Lower leg skin (tissue), 3 donors: ENCODE data around the gene UBR7.

Experiments used
- CTCF ChIP-seq, 3 donors: fragments of 450-650 bp; IDR thresholded peaks; one replicate each; pipeline ENCODE4 v1.5.1; 2016; ENCODE audit warnings: antibody characterized with exemption in 3 of 3, mild to moderate bottlenecking in 3 of 3, moderate library complexity in 2 of 3
- POLR2A ChIP-seq, 2 donors: fragments of 450-650 bp; IDR thresholded peaks; one replicate each; pipeline ENCODE4 v1.6.1; 2016 to 2017; ENCODE audit warnings: antibody characterized with exemption in 2 of 2, mild to moderate bottlenecking in 1 of 2, moderate library complexity in 1 of 2

DNA sequence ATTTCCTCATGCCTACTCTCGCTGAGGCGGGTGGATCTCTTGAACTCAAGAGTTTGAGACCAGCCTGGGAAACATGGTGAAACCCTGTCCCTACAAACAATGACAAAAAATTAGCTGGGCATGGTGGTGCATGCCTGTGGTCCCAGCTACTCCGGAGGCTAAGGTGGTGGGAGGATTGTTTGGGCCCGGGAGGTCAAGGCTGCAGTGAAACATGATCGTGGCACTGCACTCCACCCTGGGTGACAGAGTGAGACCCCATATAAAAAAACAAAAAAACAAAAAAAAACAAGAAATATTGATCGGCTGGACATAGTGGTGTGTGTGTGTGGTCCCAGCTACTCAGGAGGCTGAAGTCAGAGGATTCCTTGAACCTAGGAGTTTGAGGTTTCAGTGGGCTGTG lies 31.6 kb upstream of the UBR7 start:
- TF ChIP-seq CTCF (IDR thresholded peaks at IDR 0.05) (no peak), POLR2A (IDR thresholded peaks at IDR 0.05) (no peak)
